GM19035 (cell line): ENCODE data around the gene SSBP2.
"Not testable (repeated sequence)": the region's sequence is repeated elsewhere in the genome, so short reads cannot be mapped to it uniquely, and the experiment has no call there.

ENCODE experiments used
- ATAC-seq: cut with Tn5 transposase; IDR thresholded peaks from one replicate; pipeline ENCODE4 v1.9.1; 2021; ENCODE audit not compliant: unreplicated experiment

SSBP2 gene

DNA sequence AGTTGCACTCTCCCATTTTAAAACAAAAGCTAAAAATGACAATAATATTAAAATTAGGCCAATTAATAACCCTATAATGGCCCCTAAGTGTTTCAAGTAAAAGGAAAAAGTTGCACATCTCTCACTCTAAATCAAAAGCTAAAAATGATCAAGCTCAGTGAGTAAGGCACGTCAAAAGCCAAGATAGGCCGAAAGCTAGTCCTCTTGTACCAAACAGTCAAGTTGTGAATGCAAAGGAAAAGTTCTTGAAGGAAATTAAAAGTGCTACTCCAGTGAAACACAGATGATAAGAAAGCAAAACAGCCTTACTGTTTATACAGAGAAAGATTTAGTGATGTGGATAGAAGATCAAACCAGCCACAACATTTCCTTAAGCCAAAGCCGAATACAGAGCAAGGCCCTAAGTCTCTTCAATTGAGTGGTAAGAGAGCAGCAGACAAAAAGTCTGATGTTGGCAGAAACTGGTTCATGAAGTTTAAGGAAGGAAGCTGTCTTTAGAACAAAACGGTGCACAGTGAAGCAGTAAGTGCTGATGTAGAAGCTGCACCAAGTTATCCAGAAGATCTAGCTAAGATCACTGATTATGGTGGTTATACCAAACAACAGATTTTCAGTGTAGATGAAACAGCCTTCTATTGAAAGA, 212.9 kb downstream of the SSBP2 start:
- ATAC-seq = no peak

GRCh38 chr5:81534441-81534840, 216.5 kb downstream of the SSBP2 start:
- no peak for ATAC-seq

GRCh38 chr5:81533629-81534405, 217.1 kb downstream of the SSBP2 start:
- no peak for ATAC-seq

GRCh38 chr5:81530919-81531318, 220.0 kb downstream of the SSBP2 start:
- no peak for ATAC-seq

DNA sequence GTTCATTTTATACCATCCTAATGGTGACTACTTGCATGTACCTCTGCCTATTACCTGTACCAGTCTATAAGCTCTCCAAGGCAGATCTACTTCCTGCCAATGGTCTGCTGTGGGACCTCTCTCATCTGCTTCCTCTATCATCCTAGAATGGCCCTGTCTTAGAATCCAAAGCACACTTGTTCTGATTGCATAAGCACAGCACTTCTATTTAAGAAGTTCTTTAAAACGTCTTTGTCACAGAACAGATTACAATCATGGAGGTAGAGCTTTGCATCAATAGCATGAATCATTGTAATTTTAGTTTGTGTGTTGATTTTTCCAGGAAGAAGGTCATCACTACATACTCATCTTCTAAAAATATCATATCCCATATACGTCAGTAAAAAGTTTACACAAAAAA, 225.2 kb downstream of the SSBP2 start:
- no peak for ATAC-seq

DNA sequence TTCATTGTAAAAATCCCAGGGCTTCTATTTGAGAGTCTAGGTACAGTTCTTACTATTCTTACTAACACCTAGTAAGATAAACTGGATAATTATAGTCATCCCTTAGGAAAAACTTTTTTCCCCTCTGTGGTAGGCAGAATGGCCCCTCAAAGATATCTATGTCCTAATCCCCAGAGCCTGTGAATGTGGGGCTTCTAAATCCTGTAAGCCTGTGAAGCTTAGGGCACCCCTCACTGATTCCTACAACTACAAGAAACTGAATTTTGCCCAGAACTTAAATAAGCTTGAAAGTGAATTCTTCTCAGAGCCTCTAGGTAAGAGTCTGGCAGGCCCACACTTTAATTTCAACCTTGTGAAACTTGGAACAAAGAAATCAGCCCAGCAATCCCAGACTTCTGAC, 226.9 kb downstream of the SSBP2 start:
- ATAC-seq = no peak

DNA sequence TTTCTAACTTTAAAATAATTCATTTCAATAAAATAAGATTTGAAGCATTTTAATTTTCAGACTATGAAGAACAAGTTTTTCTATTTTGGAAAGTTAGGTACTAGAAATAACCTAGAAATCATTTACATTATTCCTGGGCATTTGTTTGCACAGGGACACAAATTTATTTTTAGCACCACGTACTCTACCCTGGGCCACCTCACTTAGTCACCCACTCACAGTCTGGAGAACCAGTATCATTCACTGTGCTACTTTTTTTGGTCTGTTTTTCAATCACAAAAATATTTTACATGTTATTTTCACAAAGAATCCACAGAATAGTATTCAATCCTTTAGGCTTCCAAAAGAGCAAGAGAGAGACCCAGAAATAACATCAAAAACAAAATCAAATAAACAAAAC, 228.3 kb downstream of the SSBP2 start:
- ATAC-seq = no peak

DNA sequence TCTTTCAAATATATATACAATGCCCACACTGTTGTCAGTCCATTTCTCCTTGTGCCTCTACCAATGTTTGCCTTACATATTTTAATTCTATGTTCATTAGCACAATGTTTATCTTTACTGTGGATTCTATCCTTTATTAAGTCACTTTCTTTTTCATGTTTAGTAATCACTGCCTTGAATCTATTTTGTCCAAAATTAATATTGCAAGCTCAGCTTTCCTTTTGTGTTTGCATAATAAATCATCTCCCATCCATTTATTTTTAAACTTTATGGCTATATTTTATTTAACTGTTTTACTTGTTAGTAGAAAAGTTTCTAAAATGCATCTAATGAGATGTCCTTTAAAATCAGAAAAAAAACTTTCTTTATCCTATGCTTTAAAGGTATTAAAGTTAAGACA, 230.1 kb downstream of the SSBP2 start:
- no peak for ATAC-seq

GRCh38 chr5:81519217-81519905, 231.5 kb downstream of the SSBP2 start:
- ATAC-seq = no peak

GRCh38 chr5:81517462-81517861, 233.4 kb downstream of the SSBP2 start:
- no peak for ATAC-seq

DNA sequence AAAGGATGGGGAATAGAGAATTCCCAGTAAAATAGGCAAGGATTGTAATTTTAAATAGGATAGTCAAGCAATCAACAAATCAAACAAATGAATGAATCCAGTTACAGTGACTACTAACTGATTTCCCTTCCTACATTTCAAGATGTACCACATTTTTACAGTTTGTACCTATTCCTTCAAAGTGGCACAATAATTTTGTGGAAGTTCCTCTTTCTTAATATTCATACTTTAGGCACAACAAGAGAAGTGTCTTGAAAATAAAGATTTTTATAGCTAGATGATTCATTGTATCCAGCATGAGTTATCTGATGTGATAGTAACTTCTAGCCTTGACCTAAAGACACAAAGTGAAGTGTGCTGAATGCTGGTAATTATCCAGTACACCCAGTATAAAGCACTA, 234.8 kb downstream of the SSBP2 start:
- ATAC-seq = no peak

DNA sequence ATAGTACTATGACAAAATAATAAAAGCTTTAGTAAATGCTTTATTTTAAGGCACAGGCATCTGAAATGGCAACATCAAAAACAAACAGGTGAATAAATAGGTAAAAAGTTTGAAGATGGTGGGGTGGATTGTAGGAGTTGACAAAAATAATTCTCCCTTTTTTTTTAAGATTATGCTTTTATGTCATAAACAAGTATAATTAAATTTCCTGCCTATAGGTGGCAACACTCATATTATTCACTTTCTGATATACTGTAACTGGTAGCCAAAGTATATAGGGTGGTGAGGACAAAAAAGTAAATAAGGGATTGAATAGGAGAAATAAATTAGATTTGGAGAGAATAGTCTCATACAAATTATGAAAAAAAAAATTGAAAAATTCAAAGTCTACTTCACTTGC, 236.9 kb downstream of the SSBP2 start:
- no peak for ATAC-seq

GRCh38 chr5:81513473-81513872, 237.4 kb downstream of the SSBP2 start:
- no peak for ATAC-seq

- peak; percentile 100 for ATAC-seq
These were observed 243.9 kb downstream of the SSBP2 start for GRCh38 chr5:81506900-81507588.

DNA sequence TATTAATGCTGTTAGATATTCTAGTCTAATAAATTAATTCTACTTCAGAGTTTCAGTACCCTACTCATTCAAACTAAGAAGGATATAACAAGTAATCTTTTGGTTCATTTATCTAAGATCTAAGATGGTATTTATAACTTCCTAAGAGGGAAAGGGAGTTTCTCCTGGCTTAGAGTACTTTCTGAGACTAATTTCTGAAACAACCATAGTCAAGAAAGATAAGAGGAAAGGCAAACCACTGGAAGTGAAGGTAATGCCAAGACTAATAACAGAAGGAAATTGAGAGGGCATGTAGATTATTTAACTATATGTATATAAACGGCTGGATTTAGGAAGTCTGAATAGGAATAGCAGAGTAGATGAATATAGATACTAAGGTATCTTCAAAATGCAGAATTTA, 244.5 kb downstream of the SSBP2 start:
- no peak for ATAC-seq

- no peak for ATAC-seq
These were observed 245.2 kb downstream of the SSBP2 start for GRCh38 chr5:81505672-81506071.

GRCh38 chr5:81503602-81504001, 247.3 kb downstream of the SSBP2 start:
- ATAC-seq = not testable (repeated sequence)

DNA sequence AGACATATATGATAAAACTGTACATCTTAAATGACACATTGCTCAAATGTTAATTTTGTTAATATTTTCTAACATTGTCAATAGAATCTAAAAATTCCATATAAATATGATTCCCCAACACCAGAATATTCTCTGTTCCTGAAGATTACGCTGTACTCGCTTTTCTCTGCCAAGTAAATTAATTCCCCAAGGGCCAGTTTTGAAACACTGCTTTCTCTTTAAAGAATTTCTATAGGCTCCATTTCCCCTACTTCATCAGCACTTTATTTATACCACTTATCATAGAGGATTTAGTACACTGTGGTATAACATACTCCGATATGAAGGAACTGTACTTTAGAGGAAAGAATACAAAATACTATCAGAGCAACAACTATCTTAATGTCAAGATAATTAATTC, 255.6 kb downstream of the SSBP2 start:
- no peak for ATAC-seq

GRCh38 chr5:81488862-81489261, 262.0 kb downstream of the SSBP2 start:
- ATAC-seq = no peak

DNA sequence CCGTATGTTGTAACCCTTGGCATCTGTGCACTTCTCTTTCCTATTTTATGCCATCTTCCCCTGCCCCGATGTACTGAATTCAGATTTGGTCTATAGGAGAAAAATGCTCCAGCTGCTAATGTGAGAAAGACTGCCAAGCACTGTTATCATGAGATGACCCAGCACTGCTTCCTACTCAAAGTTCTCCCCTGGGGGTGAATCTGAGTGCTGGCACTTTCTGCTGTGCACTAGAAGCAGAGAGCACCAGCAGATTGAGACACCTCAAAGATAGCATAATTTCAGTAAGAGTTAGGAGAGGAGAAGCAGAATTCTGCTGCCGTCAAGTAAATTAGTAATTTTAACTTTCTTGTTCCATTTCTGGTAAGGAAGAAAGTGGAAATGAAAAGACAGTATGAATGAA, 264.2 kb downstream of the SSBP2 start:
- no peak for ATAC-seq

GRCh38 chr5:81482595-81482994, 268.3 kb downstream of the SSBP2 start:
- ATAC-seq = no peak

DNA sequence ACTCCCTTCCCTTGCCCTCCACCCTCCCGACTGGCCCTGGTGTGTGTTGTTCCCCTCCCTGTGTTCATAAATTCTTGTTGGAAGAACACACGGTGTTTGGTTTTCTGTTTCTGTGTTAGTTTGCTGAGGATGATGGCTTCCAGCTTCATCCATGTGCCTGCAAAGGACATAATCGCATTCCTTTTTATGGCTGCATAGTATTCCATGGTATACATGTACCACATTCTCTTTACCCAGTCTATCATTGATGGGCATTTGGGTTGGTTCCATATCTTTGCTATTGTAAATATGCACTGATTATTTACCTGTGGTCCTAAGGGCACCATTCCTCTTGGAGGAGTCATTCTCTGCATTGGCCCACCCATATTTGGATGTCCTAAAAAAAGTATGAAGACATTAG, 277.5 kb downstream of the SSBP2 start:
- ATAC-seq = not testable (repeated sequence)
